HG03280 (cell line): ENCODE data around the gene TMEM101.
"Not testable (repeated sequence)": the region's sequence is repeated elsewhere in the genome, so short reads cannot be mapped to it uniquely, and the experiment has no call there.

Experiments used
- ATAC-seq: cut with Tn5 transposase; IDR thresholded peaks from one replicate; pipeline ENCODE4 v1.9.1; 2021; ENCODE audit warnings: mild to moderate bottlenecking, moderate library complexity; ENCODE audit not compliant: unreplicated experiment

TMEM101 gene

GRCh38 chr17:44000871-44001460, 13.8 kb downstream of the TMEM101 start:
- ATAC-seq, result no peak

- no peak for ATAC-seq
These were observed 14.5 kb downstream of the TMEM101 start for GRCh38 chr17:44000141-44000860.

GRCh38 chr17:43999024-43999423, 15.7 kb downstream of the TMEM101 start:
- ATAC-seq, result no peak

- no peak for ATAC-seq
These were observed 16.2 kb downstream of the TMEM101 start for GRCh38 chr17:43998552-43998951.

GRCh38 chr17:43997180-43997579, 17.6 kb downstream of the TMEM101 start:
- not testable (repeated sequence) for ATAC-seq

- ATAC-seq, result no peak
These were observed 19.7 kb downstream of the TMEM101 start for GRCh38 chr17:43995150-43995471.

- no peak for ATAC-seq
These were observed 20.3 kb downstream of the TMEM101 start for GRCh38 chr17:43994272-43995149.

GRCh38 chr17:43992641-43993040, 22.1 kb downstream of the TMEM101 start:
- no peak for ATAC-seq

GRCh38 chr17:43988301-43988700, 26.5 kb downstream of the TMEM101 start:
- no peak for ATAC-seq

GRCh38 chr17:43987131-43988021, 27.4 kb downstream of the TMEM101 start:
- ATAC-seq, result no peak

- ATAC-seq, result no peak
These were observed 28.4 kb downstream of the TMEM101 start for GRCh38 chr17:43986225-43986981.

- no peak for ATAC-seq
These were observed 30.2 kb downstream of the TMEM101 start for GRCh38 chr17:43984521-43984920.

- no peak for ATAC-seq
These were observed 31.0 kb downstream of the TMEM101 start for GRCh38 chr17:43983515-43984411.

- no peak for ATAC-seq
These were observed 31.6 kb downstream of the TMEM101 start for GRCh38 chr17:43983196-43983514.

- no peak for ATAC-seq
These were observed 32.6 kb downstream of the TMEM101 start for GRCh38 chr17:43982171-43982570.

- ATAC-seq, result no peak
These were observed 35.1 kb downstream of the TMEM101 start for GRCh38 chr17:43979671-43980070.

- ATAC-seq, result no peak
These were observed 35.8 kb downstream of the TMEM101 start for GRCh38 chr17:43979011-43979410.

GRCh38 chr17:43978078-43978477, 36.7 kb downstream of the TMEM101 start:
- no peak for ATAC-seq
